ENCODE results near the gene SMPD4. TPM values are rescaled to one million over a fixed set of nuclear protein-coding genes. Genes with fewer than 3 reads are reported as not detected.
"Not testable (repeated sequence)": the region's sequence is repeated elsewhere in the genome, so short reads cannot be mapped to it uniquely, and the experiment has no call there.

The SMPD4 gene
- total RNA-seq, 1 experiment from 2014 or later: 98.9 TPM

- intact Hi-C loops (cut with micrococcal nuclease): no loop called here
- no peak overlapping the region for H3K4me3 ChIP-seq (replicated peaks in 1 of 2; ENCODE audit: low read depth in 1 of 2, low read length in 2 of 2)
- ChIA-PET CTCF (interaction anchor here (1.0 to 1.4 kb wide), 4 partner anchors 176 to 218 kb away, joined by 3 to 7 read pairs (median 4); no protein-coding TSS in a partner anchor), RAD21 (ENCODE audit: low non-redundant PET in 1 of 2, low total read pairs in 2 of 2, uncharacterized antibody in 2 of 2, unreplicated experiment in 2 of 2) (interaction anchor here in 1 of 2 experiments (1.2 kb wide), 1 partner anchor 177 kb away, joined by 3 read pairs; no protein-coding TSS in a partner anchor), POLR2A (no interaction called here)
- TF ChIP-seq SP1 (IDR thresholded peaks at IDR 0.05; ENCODE audit: low read depth) (no peak), SRF (IDR thresholded peaks at IDR 0.05; ENCODE audit: low read depth) (no peak), TCF7L2 (IDR thresholded peaks at IDR 0.05; ENCODE audit: borderline replicate concordance, extremely low read depth, insufficient read depth, insufficient read length) (no peak), JUND (IDR thresholded peaks at IDR 0.05) (no peak), MAX (IDR thresholded peaks at IDR 0.05) (no peak), POLR2A (IDR thresholded peaks at IDR 0.05; ENCODE audit: borderline replicate concordance, extremely low read depth, insufficient read depth, insufficient read length) (no peak), ZNF274 (IDR thresholded peaks at IDR 0.05; ENCODE audit: low read depth, low read length) (no peak), POLR2AphosphoS5 (IDR thresholded peaks at IDR 0.05; ENCODE audit: low read depth, low read length) (no peak), ZFX (IDR thresholded peaks at IDR 0.05) (no peak), EGR1 (IDR thresholded peaks at IDR 0.05; ENCODE audit: low read depth) (no peak), CEBPB (IDR thresholded peaks at IDR 0.05; ENCODE audit: low read depth) (no peak), REST (IDR thresholded peaks at IDR 0.05; ENCODE audit: low read depth) (no peak), EZH2phosphoT487 (IDR thresholded peaks at IDR 0.05; ENCODE audit: borderline replicate concordance) (no peak), EZH2 (IDR thresholded peaks at IDR 0.05) (no peak), ELF1 (IDR thresholded peaks at IDR 0.05; ENCODE audit: borderline replicate concordance, low read depth) (no peak), CBX3 (IDR thresholded peaks at IDR 0.05; ENCODE audit: low read depth) (no peak), SIN3A (IDR thresholded peaks at IDR 0.05; ENCODE audit: low read depth) (no peak), ATF3 (IDR thresholded peaks at IDR 0.05) (no peak)
- no peak overlapping the region for H3K4me2 ChIP-seq (ENCODE audit: low read length)
- H2AFZ ChIP-seq (ENCODE audit: low read depth, low read length, poor library complexity, severe bottlenecking): no peak overlapping the region
- no peak overlapping the region for H3K9ac ChIP-seq (ENCODE audit: low read length)
- no TSS peak for BruUV-seq (replicated peaks)
- no peaks in the 10 kb centered on the region for H3K9me2 ChIP-seq (ENCODE audit: insufficient read depth)
- no peak overlapping the region for H3K27ac ChIP-seq (ENCODE audit: low read depth, low read length)
- no peak for DNase-seq (ENCODE audit: low read depth, low spot score)
- H3K36me3 ChIP-seq (ENCODE audit: control insufficient read depth in 1 of 2, insufficient read depth in 2 of 2, low read length in 2 of 2): peaks cover 0 to 5% of the 10 kb centered on the region in 2 experiments; a peak in 1 of 4 replicates
- H3K9me3 ChIP-seq (ENCODE audit: control insufficient read depth in 1 of 2, insufficient read depth in 1 of 2, low read depth in 1 of 2, low read length in 2 of 2): no peaks in the 10 kb centered on the region
- ATAC-seq: no peak
- no peaks in the 10 kb centered on the region for H4K20me1 ChIP-seq (ENCODE audit: insufficient read depth)
- no peaks in the 10 kb centered on the region for H3K27me3 ChIP-seq (ENCODE audit: insufficient read depth, low read length)
- H3K4me1 ChIP-seq (ENCODE audit: control insufficient read depth in 1 of 2, insufficient read depth in 2 of 2, low read length in 2 of 2): no peaks in the 10 kb centered on the region
- no peaks in the 10 kb centered on the region for H3K79me2 ChIP-seq (ENCODE audit: insufficient read depth, low read length)
Measured at GRCh38 chr2:130154773-130155765, 26.3 kb downstream of the SMPD4 start.

GRCh38 chr2:130154423-130154770 is 27.0 kb downstream of the SMPD4 start:
- RAD21 ChIA-PET (ENCODE audit: low non-redundant PET in 1 of 2, low total read pairs in 2 of 2, uncharacterized antibody in 2 of 2, unreplicated experiment in 2 of 2); BruUV-seq (replicated peaks); intact Hi-C loops (cut with micrococcal nuclease): not testable (repeated sequence)

More at GRCh38 chr2:130154423-130154770, 27.0 kb downstream of the SMPD4 start:
- ATAC-seq; H3K79me2 ChIP-seq (ENCODE audit: insufficient read depth, low read length); H3K9me2 ChIP-seq (ENCODE audit: insufficient read depth); H3K4me3 ChIP-seq (replicated peaks in 1 of 2; ENCODE audit: low read depth in 1 of 2, low read length in 2 of 2); DNase-seq (ENCODE audit: low read depth, low spot score); H4K20me1 ChIP-seq (ENCODE audit: insufficient read depth); CTCF ChIA-PET; H3K36me3 ChIP-seq (ENCODE audit: control insufficient read depth in 1 of 2, insufficient read depth in 2 of 2, low read length in 2 of 2); H3K4me1 ChIP-seq (ENCODE audit: control insufficient read depth in 1 of 2, insufficient read depth in 2 of 2, low read length in 2 of 2); POLR2A ChIA-PET; H3K9me3 ChIP-seq (ENCODE audit: control insufficient read depth in 1 of 2, insufficient read depth in 1 of 2, low read depth in 1 of 2, low read length in 2 of 2); H3K27ac ChIP-seq (ENCODE audit: low read depth, low read length); H3K9ac ChIP-seq (ENCODE audit: low read length); H2AFZ ChIP-seq (ENCODE audit: low read depth, low read length, poor library complexity, severe bottlenecking); H3K4me2 ChIP-seq (ENCODE audit: low read length); H3K27me3 ChIP-seq (ENCODE audit: insufficient read depth, low read length): not testable (repeated sequence)
